HG02981 (cell line): ENCODE results near the gene CD109.
"Not testable (repeated sequence)": the region's sequence is repeated elsewhere in the genome, so short reads cannot be mapped to it uniquely, and the experiment has no call there.

Experiments used
- ATAC-seq: cut with Tn5 transposase; IDR thresholded peaks from one replicate; pipeline ENCODE4 v1.9.1; 2021; ENCODE audit warnings: mild to moderate bottlenecking, moderate library complexity; ENCODE audit not compliant: unreplicated experiment

CD109 gene

GRCh38 chr6:73695619-73696421, at the start of gene CD109:
Gene CD109 (plus strand): TSS chr6:73696203. CDS start chr6:73696216, 13 bp downstream.
- ATAC-seq = peak; percentile 60

- no peak for ATAC-seq
Observed at GRCh38 chr6:73648166-73648565, 47.8 kb upstream of the CD109 start.

- ATAC-seq = no peak
Observed at GRCh38 chr6:73649783-73650182, 46.2 kb upstream of the CD109 start.

- ATAC-seq = peak; percentile 37
Observed at GRCh38 chr6:73652637-73653570, 43.1 kb upstream of the CD109 start.

GRCh38 chr6:73653571-73654424, 42.2 kb upstream of the CD109 start, which contains the start of gene SLC17A5:
Gene SLC17A5 (minus strand): TSS chr6:73653992. CDS start chr6:73653886, 106 bp downstream.
- peak; percentile 88 for ATAC-seq

GRCh38 chr6:73655341-73655917, 40.6 kb upstream of the CD109 start:
- ATAC-seq = no peak

GRCh38 chr6:73656531-73657145, 39.4 kb upstream of the CD109 start:
- no peak for ATAC-seq

GRCh38 chr6:73657201-73657600, 38.8 kb upstream of the CD109 start:
- ATAC-seq = no peak

GRCh38 chr6:73664701-73665100, 31.3 kb upstream of the CD109 start:
- ATAC-seq = no peak

GRCh38 chr6:73665686-73666319, 30.2 kb upstream of the CD109 start:
- peak; percentile 80 for ATAC-seq

- ATAC-seq = no peak
Observed at GRCh38 chr6:73666393-73666792, 29.6 kb upstream of the CD109 start.

GRCh38 chr6:73667798-73668197, 28.2 kb upstream of the CD109 start:
- no peak for ATAC-seq

- ATAC-seq = no peak
Observed at GRCh38 chr6:73669005-73669404, 27.0 kb upstream of the CD109 start.

- ATAC-seq = no peak
Observed at GRCh38 chr6:73671911-73672685, 23.9 kb upstream of the CD109 start.

- peak; percentile 95 for ATAC-seq
Observed at GRCh38 chr6:73675466-73676098, 20.4 kb upstream of the CD109 start.

- ATAC-seq = no peak
Observed at GRCh38 chr6:73679009-73679408, 17.0 kb upstream of the CD109 start.

GRCh38 chr6:73679846-73680245, 16.2 kb upstream of the CD109 start:
- not testable (repeated sequence) for ATAC-seq

GRCh38 chr6:73680289-73680918, 15.6 kb upstream of the CD109 start:
- ATAC-seq = no peak
